Glomerular visceral epithelial cell (primary cell): ENCODE data around the gene SLC1A7.
A peak's percentile ranks its signal among the peaks of the same experiment; 100 is the strongest.

Experiments used
- DNase-seq: peaks from one replicate; pipeline ENCODE4 v3.0.0-alpha.2; 2016; ENCODE audit errors: extremely low spot score

Gene SLC1A7

GRCh38 chr1:53160924-53161378 is 18.5 kb upstream of the SLC1A7 start:
- DNase-seq: no peak

DNA sequence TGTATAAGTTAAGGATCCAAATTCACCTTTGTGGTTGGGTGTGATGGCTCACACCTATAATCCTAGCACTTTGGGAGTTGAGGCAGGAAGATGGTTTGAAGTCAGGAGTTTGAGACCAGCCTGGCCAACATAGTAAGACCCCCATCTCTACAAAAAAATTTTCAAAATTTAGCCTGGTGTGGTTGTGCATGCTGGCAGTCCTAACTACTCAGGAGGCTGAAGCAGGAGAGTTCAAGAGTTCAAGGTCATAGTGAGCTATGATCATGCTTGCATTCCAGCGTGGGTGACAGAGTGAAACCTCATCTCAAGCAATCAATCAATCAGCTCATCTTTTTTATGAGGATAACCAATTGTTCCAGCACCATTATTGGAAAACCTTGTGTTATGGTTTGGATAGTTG is 16.5 kb upstream of the SLC1A7 start:
- no peak for DNase-seq

GRCh38 chr1:53156783-53157182 is 14.3 kb upstream of the SLC1A7 start:
- DNase-seq: no peak

- DNase-seq: no peak
Observed at GRCh38 chr1:53155945-53156344, 13.5 kb upstream of the SLC1A7 start.

- DNase-seq: no peak
Observed at GRCh38 chr1:53155534-53155933, 13.1 kb upstream of the SLC1A7 start.

DNA sequence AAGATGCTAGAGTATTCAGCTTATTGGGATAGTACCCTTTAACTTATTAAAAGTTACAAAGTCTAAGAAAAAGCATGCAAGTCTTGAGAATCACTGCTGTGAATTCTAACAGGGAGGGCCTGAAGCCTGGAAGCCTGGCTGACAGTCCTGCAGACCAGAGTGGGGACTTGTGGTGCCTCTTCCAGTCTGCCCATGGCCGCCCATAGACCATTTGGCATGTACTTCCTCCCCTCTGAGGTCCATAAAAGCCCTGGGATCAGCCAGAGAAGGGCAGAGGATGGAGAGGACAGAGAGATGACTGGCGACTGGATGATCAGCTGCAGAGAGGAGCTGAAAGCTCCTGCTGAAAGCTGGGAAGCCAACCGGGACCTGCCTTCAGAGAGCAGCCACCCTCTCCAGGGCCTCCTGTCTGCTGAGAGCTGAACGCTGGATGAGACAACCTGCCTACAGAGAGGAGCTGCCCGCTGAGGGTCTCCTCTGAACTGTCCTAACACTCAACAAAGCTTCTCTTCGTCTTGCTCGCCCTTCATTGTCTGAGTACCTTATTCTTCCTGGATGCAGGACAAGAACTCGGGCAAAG is 12.5 kb upstream of the SLC1A7 start:
- no peak for DNase-seq

DNA sequence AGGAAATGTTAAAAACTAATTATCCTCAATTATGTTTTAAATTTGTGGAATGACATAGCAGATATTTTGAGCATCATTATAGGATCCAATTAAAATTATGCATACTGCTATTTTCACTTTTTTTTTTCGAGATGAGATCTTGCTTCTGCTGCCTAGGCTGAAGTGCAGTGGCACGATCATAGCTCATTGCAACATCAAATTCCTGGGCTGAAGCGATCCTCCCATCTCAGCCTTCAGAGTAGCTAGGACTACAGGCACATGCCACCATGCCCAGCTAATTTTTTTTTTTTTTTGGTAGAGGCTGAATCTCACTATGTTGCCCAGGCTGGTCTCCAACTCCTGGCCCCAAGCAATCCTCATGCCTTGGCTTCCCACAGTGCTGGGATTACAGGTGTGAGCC is 11.3 kb upstream of the SLC1A7 start:
- DNase-seq: no peak

DNA sequence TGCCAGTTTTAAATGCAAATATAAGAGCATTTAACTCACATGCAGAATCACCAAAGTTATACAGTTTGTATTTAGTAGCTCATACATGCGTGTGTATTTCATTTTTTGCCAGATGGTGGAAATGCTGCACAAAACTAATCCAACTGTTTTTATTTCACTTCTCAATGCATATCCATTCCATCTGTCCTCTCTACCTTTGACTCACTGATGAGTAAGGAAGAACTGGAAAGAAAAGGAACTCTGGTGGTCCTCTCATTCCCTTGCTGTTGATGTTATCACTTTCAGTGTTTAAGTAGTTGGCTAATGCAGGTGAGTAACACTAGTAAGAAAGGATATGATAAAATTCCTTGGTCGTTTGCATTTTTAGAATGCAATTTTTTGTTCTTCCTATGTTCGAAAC is 5.7 kb upstream of the SLC1A7 start:
- DNase-seq: no peak

DNA sequence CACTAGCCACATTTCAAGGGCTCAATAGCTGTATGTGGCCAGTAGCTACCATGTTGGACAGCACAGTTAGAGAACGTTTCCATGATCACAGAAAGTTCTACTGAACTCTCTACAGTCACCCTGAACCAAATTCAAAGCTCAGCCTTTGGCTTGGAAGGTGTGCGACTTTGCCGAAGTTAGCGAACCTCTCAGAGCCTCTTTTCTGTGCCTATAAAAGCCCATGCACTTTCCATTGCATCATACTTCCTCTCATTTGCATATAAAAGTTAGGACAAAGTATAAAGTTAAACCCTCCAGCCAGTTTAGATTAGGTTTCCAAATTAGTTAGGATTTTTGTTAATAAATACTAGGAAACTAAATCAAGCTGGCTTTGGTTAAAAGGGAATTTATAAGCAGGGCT is 4.7 kb upstream of the SLC1A7 start:
- DNase-seq: no peak

DNA sequence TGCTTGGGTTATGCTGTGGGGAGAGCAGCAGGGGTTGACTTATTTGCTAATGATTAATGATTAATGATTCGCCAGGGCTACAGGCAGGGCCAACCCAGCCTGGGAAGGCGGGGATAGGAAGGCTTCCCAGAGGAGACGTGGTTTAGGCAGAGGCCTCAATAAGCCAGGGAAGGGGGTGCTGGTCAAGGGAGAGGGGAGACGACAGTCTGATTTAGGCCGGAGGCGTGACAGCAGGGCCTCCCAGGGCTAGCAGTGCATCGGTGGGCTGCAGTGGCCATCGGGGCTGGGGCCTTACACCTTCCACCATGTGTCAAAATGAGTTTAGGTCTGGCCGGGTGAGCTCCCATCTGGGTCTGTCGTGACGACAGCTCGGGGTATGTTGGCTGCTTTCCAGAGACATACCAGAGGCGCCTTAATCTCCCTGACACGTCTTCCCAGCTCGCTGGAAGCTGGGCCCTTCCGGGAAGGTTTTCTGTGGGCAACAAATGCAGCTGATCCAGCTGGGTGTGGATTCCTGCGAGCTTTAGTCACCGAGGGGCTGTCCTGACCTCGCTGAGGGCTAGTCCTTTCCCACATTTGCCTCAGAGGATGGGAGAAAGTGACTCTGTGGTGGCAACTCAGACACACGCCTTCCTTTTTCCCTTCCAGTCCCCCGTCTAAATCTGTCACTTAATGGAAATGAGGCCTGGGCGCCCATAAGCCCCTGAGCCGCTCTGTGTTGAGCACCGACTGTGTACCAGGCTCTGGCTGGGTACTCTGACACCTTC is 3.7 kb upstream of the SLC1A7 start:
- DNase-seq: peak; percentile 100

DNA sequence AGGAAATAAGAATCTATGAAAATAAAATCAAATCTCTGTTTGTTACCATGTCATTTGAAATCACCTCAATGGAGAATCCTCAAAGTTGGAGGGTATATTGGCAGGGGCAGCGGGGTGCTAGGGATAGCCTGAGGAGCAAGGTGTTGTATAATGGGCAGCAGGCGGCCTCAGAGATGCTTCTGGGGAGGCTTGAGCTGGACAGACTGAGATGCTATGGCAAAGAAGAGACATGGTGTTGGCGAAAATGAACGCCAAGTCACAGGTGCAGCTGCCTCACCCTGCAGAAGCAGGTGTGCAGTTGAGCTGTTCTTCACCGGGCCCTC is 3.1 kb upstream of the SLC1A7 start:
- DNase-seq: no peak

- DNase-seq: no peak
Observed at GRCh38 chr1:53145051-53145600, 2.7 kb upstream of the SLC1A7 start.

DNA sequence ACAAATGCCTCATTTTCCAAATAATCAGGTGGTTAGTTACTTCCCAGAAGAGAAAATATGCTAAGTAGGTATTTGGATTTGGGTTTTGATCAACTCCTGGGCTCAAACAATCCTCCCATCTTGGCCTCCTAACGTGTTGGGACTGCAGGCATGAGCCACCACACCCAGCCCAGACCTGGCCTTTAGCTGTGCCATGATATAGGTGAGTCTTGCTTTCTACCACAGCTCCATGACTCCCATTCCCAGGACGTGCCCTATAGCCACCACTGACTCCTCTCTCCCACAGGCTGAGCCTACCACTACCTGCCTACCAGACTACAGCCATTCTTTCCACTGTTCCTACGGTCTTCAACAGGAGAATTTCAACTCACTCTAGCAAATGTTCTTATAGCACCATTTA is 1.8 kb upstream of the SLC1A7 start:
- no peak for DNase-seq

DNA sequence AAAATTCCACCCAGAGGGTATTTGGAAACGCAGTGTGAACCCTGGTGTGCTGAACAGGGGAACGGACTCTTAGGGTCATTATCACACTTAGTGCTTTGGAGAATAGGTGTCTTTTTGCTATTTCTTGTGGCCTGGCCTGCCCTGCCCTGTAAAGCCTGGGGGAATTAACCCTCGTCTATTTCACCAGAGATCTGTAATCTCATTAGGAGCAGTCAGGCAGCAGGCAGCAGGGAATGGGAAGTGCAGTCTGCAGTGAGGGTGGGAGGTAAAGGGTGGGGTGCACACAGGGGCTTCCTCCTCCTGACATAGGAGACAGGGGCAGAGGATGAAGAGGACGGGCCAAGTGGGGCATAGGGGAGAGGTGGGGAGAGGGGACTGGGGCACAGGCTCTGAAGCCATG is 1.1 kb upstream of the SLC1A7 start:
- DNase-seq: no peak

GRCh38 chr1:53141487-53142055 is 867 bp downstream of the SLC1A7 start:
- DNase-seq: no peak

DNA sequence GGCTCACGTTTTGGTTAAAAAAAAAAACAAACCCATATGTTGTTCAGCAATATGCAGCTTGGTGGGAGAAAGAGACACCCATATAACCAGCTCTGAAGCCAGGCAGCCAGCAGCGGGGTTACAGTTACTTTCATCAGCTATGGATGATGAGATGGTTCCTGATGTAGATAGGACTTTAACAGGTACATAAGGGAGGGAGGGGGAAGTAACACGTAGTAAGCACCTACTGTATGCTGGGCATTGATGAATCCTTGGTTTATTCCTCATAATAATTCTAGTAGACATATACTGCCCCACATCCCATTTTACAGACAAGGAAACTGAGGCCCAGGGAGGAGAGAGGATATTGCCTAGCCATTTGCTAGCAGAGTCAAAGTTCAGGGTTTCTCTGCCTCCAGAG is 2.0 kb downstream of the SLC1A7 start:
- DNase-seq: no peak

- DNase-seq: no peak
Observed at GRCh38 chr1:53139951-53140361, 2.5 kb downstream of the SLC1A7 start.

DNA sequence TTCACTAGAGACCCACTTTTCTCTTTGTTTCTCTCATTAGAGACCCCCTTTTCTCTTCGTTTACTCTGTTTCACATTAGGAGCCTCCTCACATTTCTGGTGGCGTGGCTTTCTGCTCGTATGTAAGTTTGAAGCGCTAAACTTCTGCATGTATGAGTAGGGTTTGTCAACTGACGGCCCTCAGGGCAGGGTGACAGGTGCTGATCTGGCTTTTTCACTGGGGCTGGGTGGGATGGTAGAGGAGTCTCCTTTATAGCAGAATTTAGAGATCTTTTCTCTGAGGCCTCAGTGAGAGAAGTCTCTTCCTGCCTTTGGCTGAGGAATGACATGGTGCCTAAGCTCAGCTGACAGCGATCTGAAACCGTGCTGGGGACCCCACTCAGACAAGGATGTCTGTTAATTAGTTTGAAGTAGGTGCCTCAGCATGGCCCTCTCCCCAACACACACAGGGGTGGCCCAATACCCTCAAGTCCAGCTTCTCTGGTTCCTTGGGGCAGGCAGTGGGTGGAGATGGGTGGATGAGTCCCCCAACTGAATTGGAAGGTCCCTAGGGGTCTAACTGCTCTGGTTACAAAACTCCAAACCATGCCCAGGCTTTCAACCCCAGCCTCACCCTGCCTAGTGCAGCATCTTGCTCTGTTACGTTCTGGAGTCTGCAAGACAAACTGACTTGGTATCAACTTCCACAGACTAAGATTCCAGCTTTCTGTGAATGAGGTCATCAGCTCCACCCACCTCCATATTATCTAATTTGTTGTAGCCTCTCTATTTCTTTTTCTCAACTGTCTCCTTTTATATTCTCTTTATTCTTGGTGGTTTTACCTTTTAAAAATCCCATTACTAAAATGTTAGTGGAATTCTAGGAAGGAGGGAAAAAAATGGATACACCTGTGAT is 3.2 kb downstream of the SLC1A7 start:
- no peak for DNase-seq

DNA sequence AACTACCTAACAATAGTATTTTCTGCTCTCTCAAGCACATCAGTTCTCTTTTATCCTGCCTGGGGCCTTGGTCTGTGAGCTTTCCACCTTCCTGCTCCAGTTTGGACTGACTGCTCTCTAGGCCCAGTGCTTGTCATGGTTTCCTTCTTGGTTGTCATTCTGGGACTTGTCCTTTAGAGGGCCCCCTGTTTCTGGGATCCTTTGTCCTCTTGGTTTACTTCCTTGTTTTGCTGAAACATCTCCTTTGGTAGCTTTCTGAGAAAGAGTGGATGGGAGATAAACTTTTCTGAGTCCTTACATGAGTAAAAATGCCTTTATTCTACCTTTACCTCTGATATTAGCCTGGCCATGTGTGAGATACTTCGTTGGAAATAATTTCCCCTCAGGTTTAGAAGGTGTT is 4.7 kb downstream of the SLC1A7 start:
- DNase-seq: no peak

- DNase-seq: peak; percentile 64
Observed at GRCh38 chr1:53135735-53136114, 6.7 kb downstream of the SLC1A7 start.

GRCh38 chr1:53134961-53135734 is 7.3 kb downstream of the SLC1A7 start:
- peak; percentile 38 for DNase-seq
